ENCODE data around the gene FILIP1. TPM values are rescaled to one million over a fixed set of nuclear protein-coding genes. Genes with fewer than 3 reads are reported as not detected.

Gene FILIP1
- total RNA-seq, 1 experiment from 2014 or later, result not detected

- Histone ChIP-seq H3K36me3 (ENCODE audit: low read depth, low read length) (0 out of 2 replicates have a peak, but pooled peaks cover 4% of the 10 kb centered on the region), H3K9me2 (replicated peaks; ENCODE audit: low read length) (no peaks in the 10 kb centered on the region), H3F3A (ENCODE audit: low read length, unreplicated experiment) (no peaks in the 10 kb centered on the region), H3K9ac (ENCODE audit: low read length) (no peak overlapping the region), H3K4me2 (ENCODE audit: low read length) (no peak overlapping the region), H3K79me2 (ENCODE audit: low read length) (peaks cover 55% of the 10 kb centered on the region), H3K9me3 (ENCODE audit: low read length) (no peaks in the 10 kb centered on the region), H2AFZ (ENCODE audit: low read length) (no peak overlapping the region), H4K20me1 (ENCODE audit: low read length) (no peaks in the 10 kb centered on the region), H3K4me1 (ENCODE audit: insufficient read depth, low read length) (peaks cover 6% of the 10 kb centered on the region; the same call in 1 of the 2 replicates), H3K4me3 (ENCODE audit: low read length) (no peak overlapping the region), H3K27me3 (ENCODE audit: low read length) (no peaks in the 10 kb centered on the region), H3K27ac (ENCODE audit: low read length) (no peak overlapping the region)
- intact Hi-C loops (cut with micrococcal nuclease), result loop anchor here (1.0 to 5.0 kb wide), 4 partner anchors 18 to 259 kb away; no protein-coding TSS in a partner anchor
- no peak for TF ChIP-seq EZH2phosphoT487 (IDR thresholded peaks at IDR 0.05; ENCODE audit: borderline replicate concordance, low read length)
- TF ChIP-seq, protein P1, sequence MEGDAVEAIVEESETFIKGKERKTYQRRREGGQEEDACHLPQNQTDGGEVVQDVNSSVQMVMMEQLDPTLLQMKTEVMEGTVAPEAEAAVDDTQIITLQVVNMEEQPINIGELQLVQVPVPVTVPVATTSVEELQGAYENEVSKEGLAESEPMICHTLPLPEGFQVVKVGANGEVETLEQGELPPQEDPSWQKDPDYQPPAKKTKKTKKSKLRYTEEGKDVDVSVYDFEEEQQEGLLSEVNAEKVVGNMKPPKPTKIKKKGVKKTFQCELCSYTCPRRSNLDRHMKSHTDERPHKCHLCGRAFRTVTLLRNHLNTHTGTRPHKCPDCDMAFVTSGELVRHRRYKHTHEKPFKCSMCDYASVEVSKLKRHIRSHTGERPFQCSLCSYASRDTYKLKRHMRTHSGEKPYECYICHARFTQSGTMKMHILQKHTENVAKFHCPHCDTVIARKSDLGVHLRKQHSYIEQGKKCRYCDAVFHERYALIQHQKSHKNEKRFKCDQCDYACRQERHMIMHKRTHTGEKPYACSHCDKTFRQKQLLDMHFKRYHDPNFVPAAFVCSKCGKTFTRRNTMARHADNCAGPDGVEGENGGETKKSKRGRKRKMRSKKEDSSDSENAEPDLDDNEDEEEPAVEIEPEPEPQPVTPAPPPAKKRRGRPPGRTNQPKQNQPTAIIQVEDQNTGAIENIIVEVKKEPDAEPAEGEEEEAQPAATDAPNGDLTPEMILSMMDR (conservative IDR thresholded peaks at IDR 0.05; ENCODE audit: low read depth, low read length), result peak; percentile 79
- ATAC-seq (peak; percentile 60), DNase-seq (peak; percentile 67)
- ChIA-PET CTCF (interaction anchor here (0.6 to 1.4 kb wide), 3 partner anchors 258 to 280 kb away, joined by 3 to 7 read pairs (median 4); no protein-coding TSS in a partner anchor), POLR2A (ENCODE audit: unreplicated experiment) (interaction anchor here (0.6 kb wide), 1 partner anchor 487 kb away, joined by 4 read pairs; no protein-coding TSS in a partner anchor)
- BruUV-seq (replicated peaks), result no TSS peak
These were observed 226.8 kb downstream of the FILIP1 start for GRCh38 chr6:75266716-75267291.

DNA sequence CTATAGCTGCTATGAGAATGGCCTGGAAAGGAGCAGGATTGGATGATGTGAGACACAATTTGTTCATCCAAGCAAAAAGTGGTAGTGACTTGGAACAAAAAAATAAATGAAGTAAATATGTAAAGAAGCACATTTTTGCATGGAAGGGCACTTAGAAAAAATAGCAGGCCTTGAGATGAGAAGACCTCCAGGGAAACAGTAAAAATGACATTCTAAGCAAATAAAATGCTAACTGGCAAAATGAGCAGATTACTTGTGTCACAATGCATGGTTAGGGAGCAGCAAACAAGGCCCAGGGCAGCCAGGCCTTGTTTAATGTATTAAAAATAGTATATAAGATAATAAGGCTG is 230.2 kb downstream of the FILIP1 start:
- H3K9me3 ChIP-seq (ENCODE audit: low read length), result no peaks in the 10 kb centered on the region
- H3K9me2 ChIP-seq (replicated peaks; ENCODE audit: low read length), result no peaks in the 10 kb centered on the region
- CTCF ChIA-PET, result no interaction called here
- no peak overlapping the region for H3K4me3 ChIP-seq (ENCODE audit: low read length)
- H3K27me3 ChIP-seq (ENCODE audit: low read length), result no peaks in the 10 kb centered on the region
- DNase-seq (no peak), ATAC-seq (no peak)
- peaks cover 24% of the 10 kb centered on the region for H3K79me2 ChIP-seq (ENCODE audit: low read length)
- no peak overlapping the region for H3K9ac ChIP-seq (ENCODE audit: low read length)
- H3K36me3 ChIP-seq (ENCODE audit: low read depth, low read length), result 0 out of 2 replicates have a peak, but pooled peaks cover 5% of the 10 kb centered on the region
- H3K4me1 ChIP-seq (ENCODE audit: insufficient read depth, low read length), result peaks cover 3% of the 10 kb centered on the region; the same call in 1 of the 2 replicates
- intact Hi-C loops (cut with micrococcal nuclease), result no loop called here
- no peak overlapping the region for H3K27ac ChIP-seq (ENCODE audit: low read length)
- POLR2A ChIA-PET (ENCODE audit: unreplicated experiment), result no interaction called here
- no TSS peak for BruUV-seq (replicated peaks)
- TF ChIP-seq EZH2 (IDR thresholded peaks at IDR 0.05; ENCODE audit: low read length, unreplicated experiment) (no peak), EZH2phosphoT487 (IDR thresholded peaks at IDR 0.05; ENCODE audit: borderline replicate concordance, low read length) (no peak)
- TF ChIP-seq, protein P1 (conservative IDR thresholded peaks at IDR 0.05; ENCODE audit: low read depth, low read length), result no peak
- H4K20me1 ChIP-seq (ENCODE audit: low read length), result no peaks in the 10 kb centered on the region
- no peak overlapping the region for H2AFZ ChIP-seq (ENCODE audit: low read length)
- no peaks in the 10 kb centered on the region for H3F3A ChIP-seq (ENCODE audit: low read length, unreplicated experiment)
- no peak overlapping the region for H3K4me2 ChIP-seq (ENCODE audit: low read length)

GRCh38 chr6:75262716-75263400 is 230.7 kb downstream of the FILIP1 start:
- CTCF ChIA-PET, result no interaction called here
- no peak overlapping the region for H3K27ac ChIP-seq (ENCODE audit: low read length)
- TF ChIP-seq, protein P1 (conservative IDR thresholded peaks at IDR 0.05; ENCODE audit: low read depth, low read length), result no peak
- TF ChIP-seq EZH2 (IDR thresholded peaks at IDR 0.05; ENCODE audit: low read length, unreplicated experiment), result no peak
- TF ChIP-seq EZH2phosphoT487 (IDR thresholded peaks at IDR 0.05; ENCODE audit: borderline replicate concordance, low read length), result no peak
- H3K4me2 ChIP-seq (ENCODE audit: low read length), result no peak overlapping the region
- no TSS peak for BruUV-seq (replicated peaks)
- no peak overlapping the region for H2AFZ ChIP-seq (ENCODE audit: low read length)
- H3K36me3 ChIP-seq (ENCODE audit: low read depth, low read length), result 0 out of 2 replicates have a peak, but pooled peaks cover 5% of the 10 kb centered on the region
- POLR2A ChIA-PET (ENCODE audit: unreplicated experiment), result no interaction called here
- no peak for DNase-seq
- H3K4me3 ChIP-seq (ENCODE audit: low read length), result no peak overlapping the region
- H3K9me2 ChIP-seq (replicated peaks; ENCODE audit: low read length), result no peaks in the 10 kb centered on the region
- no peaks in the 10 kb centered on the region for H3K27me3 ChIP-seq (ENCODE audit: low read length)
- intact Hi-C loops (cut with micrococcal nuclease), result no loop called here
- no peaks in the 10 kb centered on the region for H3K4me1 ChIP-seq (ENCODE audit: insufficient read depth, low read length)
- no peak overlapping the region for H3K9ac ChIP-seq (ENCODE audit: low read length)
- peaks cover 19% of the 10 kb centered on the region for H3K79me2 ChIP-seq (ENCODE audit: low read length)
- no peaks in the 10 kb centered on the region for H4K20me1 ChIP-seq (ENCODE audit: low read length)
- H3F3A ChIP-seq (ENCODE audit: low read length, unreplicated experiment), result no peaks in the 10 kb centered on the region
- no peak for ATAC-seq
- no peaks in the 10 kb centered on the region for H3K9me3 ChIP-seq (ENCODE audit: low read length)
